Lower lobe of right lung (tissue), 2 donors: Measurements from ENCODE around the gene HOTAIR. TPM values are rescaled to one million over a fixed set of nuclear protein-coding genes. Genes with fewer than 3 reads are reported as not detected.

Experiments used
- ATAC-seq, 2 donors: fragments of 200-7000 bp; cut with Tn5 transposase; one replicate each; pipeline ENCODE4 v1.9.1; 2020 to 2022; ENCODE audit warnings: mild to moderate bottlenecking in 2 of 2, moderate library complexity in 2 of 2
- DNase-seq: peaks from one replicate; pipeline ENCODE4 v3.0.0-alpha.2; 2020
- H3K27ac ChIP-seq: fragments of 200-600 bp; one replicate; pipeline ENCODE4 v1.8.0; 2022
- H3K27me3 ChIP-seq: fragments of 200-600 bp; one replicate; pipeline ENCODE4 v1.8.0; 2022; ENCODE audit warnings: low read depth
- H3K36me3 ChIP-seq: fragments of 200-600 bp; one replicate; pipeline ENCODE4 v1.8.0; 2022; ENCODE audit warnings: mild to moderate bottlenecking
- H3K4me1 ChIP-seq: fragments of 200-600 bp; one replicate; pipeline ENCODE4 v1.8.0; 2022
- H3K4me3 ChIP-seq: fragments of 200-600 bp; one replicate; pipeline ENCODE4 v1.8.0; 2022; ENCODE audit warnings: mild to moderate bottlenecking
- H3K9me3 ChIP-seq: fragments of 200-600 bp; one replicate; pipeline ENCODE4 v1.8.0; 2022
- CTCF ChIP-seq: fragments of 200-600 bp; IDR thresholded peaks from one replicate; pipeline ENCODE4 v1.8.0; 2022; ENCODE audit warnings: antibody characterized with exemption, mild to moderate bottlenecking
- intact Hi-C: fragments of 100-400 bp; cut with DNase I; formaldehyde crosslinking; loops from one replicate; pipeline ENCODE4 v1.11.0; 2022
- microRNA-seq: library from miRNA; unstranded; fragments of <30 nt; microRNA quantifications from one replicate; pipeline ENCODE4 v1.2.0, GENCODE V29; 2020; ENCODE audit warnings: borderline number of aligned reads
- total RNA-seq: library from RNA; stranded (reverse); fragmentation: NEBNext Ultra II Directional; extraction: Animal tissue kit (Norgen Biotek cat#: 25700); gene quantifications from one replicate; pipeline ENCODE4 v1.2.1, GENCODE V29; 2021
- donor health status: DM: no; HTN: yes; CAD: no; lungs with severe emphysema.

Gene HOTAIR
- total RNA-seq, 1 donor from 2014 or later: not detected

GRCh38 chr12:53924521-53925405, 50.0 kb downstream of the HOTAIR start:
- H3K9me3 ChIP-seq: no peaks in the 10 kb centered on the region
- H3K4me1 ChIP-seq: no peaks in the 10 kb centered on the region
- H3K36me3 ChIP-seq: no peaks in the 10 kb centered on the region
- ATAC-seq (no peak), DNase-seq (no peak)
- H3K4me3 ChIP-seq: no peak overlapping the region
- TF ChIP-seq CTCF: no peak
- H3K27ac ChIP-seq: no peak overlapping the region
- intact Hi-C loops: no loop called here
- peaks cover 97% of the 10 kb centered on the region for H3K27me3 ChIP-seq

- intact Hi-C loops: no loop called here
- H3K27ac ChIP-seq: no peak overlapping the region
- no peaks in the 10 kb centered on the region for H3K36me3 ChIP-seq
- ATAC-seq (no peak), DNase-seq (no peak)
- H3K27me3 ChIP-seq: peaks cover 90% of the 10 kb centered on the region
- no peak for TF ChIP-seq CTCF
- no peak overlapping the region for H3K4me3 ChIP-seq
- H3K9me3 ChIP-seq: no peaks in the 10 kb centered on the region
- no peaks in the 10 kb centered on the region for H3K4me1 ChIP-seq
Measured at GRCh38 chr12:53916788-53917655, 57.7 kb downstream of the HOTAIR start.

Small RNAs within 50 kb of the gene (microRNA-seq; reads per million reads assigned to microRNA genes)
- gene MIR196A2: 1.5 reads per million

Other genes with a start within 250 kb of the HOTAIR start
- 212 TPM for gene CALCOCO1, start 247.5 kb downstream of the HOTAIR start, total RNA-seq
- not detected for gene CISTR, start 223.0 kb downstream of the HOTAIR start, total RNA-seq
- not detected for gene HOXC13, start 36.1 kb downstream of the HOTAIR start, total RNA-seq
- not detected for gene HOXC12, start 20.1 kb downstream of the HOTAIR start, total RNA-seq
- gene HOXC11, start 1.8 kb downstream of the HOTAIR start, total RNA-seq: not detected
- not detected for gene HOXC10, start 10.2 kb upstream of the HOTAIR start, total RNA-seq
- not detected for gene HOXC9, start 25.2 kb upstream of the HOTAIR start, total RNA-seq
- gene HOXC8, start 34.0 kb upstream of the HOTAIR start, total RNA-seq: not detected
- 0.50 TPM for gene HOXC6, start 53.5 kb upstream of the HOTAIR start, total RNA-seq
- gene HOXC5, start 58.1 kb upstream of the HOTAIR start, total RNA-seq: not detected
- 0.47 TPM for gene HOXC4, start 78.9 kb upstream of the HOTAIR start, total RNA-seq
- gene SMUG1, start 214.0 kb upstream of the HOTAIR start, total RNA-seq: 29.4 TPM